Keratinocyte (primary cell): Measurements from ENCODE around the gene KMT5B. TPM values are rescaled to one million over a fixed set of nuclear protein-coding genes. Genes with fewer than 3 reads are reported as not detected.

Experiments used
- DNase-seq: peaks from one replicate; pipeline ENCODE4 v3.0.0-alpha.2; 2011; ENCODE audit warnings: low read depth, missing footprints, low spot score
- FAIRE-seq: peaks from 2 replicates; lab custom pipeline; 2011; peaks lifted over from hg19 to GRCh38; lab: Jason Lieb, UNC
- H2AFZ ChIP-seq: 2 replicates; pipeline ENCODE4 v1.6.0; 2012; ENCODE audit warnings: low read length, control low read depth, inconsistent platforms; ENCODE audit not compliant: control insufficient read depth
- H3K27ac ChIP-seq: 2 replicates; pipeline ENCODE4 v1.5.1; 2011; ENCODE audit warnings: low read length; ENCODE audit not compliant: control insufficient read depth, insufficient read depth
- H3K27me3 ChIP-seq: 3 replicates; pipeline ENCODE4 v1.6.0; 2011; ENCODE audit warnings: low read length; ENCODE audit not compliant: control insufficient read depth, insufficient read depth; ENCODE audit errors: extremely low read depth
- H3K36me3 ChIP-seq, 2 experiments: 2 replicates in 1 of 2; 3 replicates in 1 of 2; pipeline ENCODE4 v1.5.1; 2011; ENCODE audit warnings: low read length in 2 of 2, mild to moderate bottlenecking in 1 of 2; ENCODE audit not compliant: control insufficient read depth in 2 of 2, insufficient read depth in 2 of 2; ENCODE audit errors: extremely low read depth in 1 of 2
- H3K4me1 ChIP-seq: 3 replicates; pipeline ENCODE4 v1.5.1; 2011; ENCODE audit warnings: low read length; ENCODE audit not compliant: control insufficient read depth, insufficient read depth; ENCODE audit errors: extremely low read depth
- H3K4me2 ChIP-seq: 3 replicates; pipeline ENCODE4 v1.6.0; 2011; ENCODE audit warnings: low read depth, low read length; ENCODE audit not compliant: control insufficient read depth, insufficient read depth; ENCODE audit errors: extremely low read depth
- H3K4me3 ChIP-seq, 3 experiments: fragments of 200-600 bp in 1 of 3; sonication (generic) in 1 of 3; 2 replicates in 2 of 3; 3 replicates in 1 of 3; pipeline ENCODE4 v1.5.1; 2011 to 2016; ENCODE audit warnings: low read length in 3 of 3, mild to moderate bottlenecking in 3 of 3, control low read depth in 2 of 3, inconsistent platforms in 1 of 3, low read depth in 1 of 3, mixed read lengths in 1 of 3, mixed run types in 1 of 3, moderate library complexity in 1 of 3; ENCODE audit not compliant: control insufficient read depth in 2 of 3, insufficient read depth in 2 of 3; ENCODE audit errors: extremely low read depth in 1 of 3
- H3K79me2 ChIP-seq: 2 replicates; pipeline ENCODE4 v1.6.0; 2012; ENCODE audit warnings: low read length; ENCODE audit not compliant: control insufficient read depth, insufficient read depth
- H3K9ac ChIP-seq: 3 replicates; pipeline ENCODE4 v1.6.0; 2011; ENCODE audit warnings: low read length; ENCODE audit not compliant: control insufficient read depth, insufficient read depth; ENCODE audit errors: extremely low read depth
- H3K9me1 ChIP-seq: 3 replicates; pipeline ENCODE4 v1.6.0; 2011; ENCODE audit warnings: low read length; ENCODE audit not compliant: control insufficient read depth, insufficient read depth; ENCODE audit errors: extremely low read depth
- H3K9me3 ChIP-seq: 2 replicates; pipeline ENCODE4 v1.5.1; 2012; ENCODE audit warnings: low read depth, low read length; ENCODE audit not compliant: control insufficient read depth
- H4K20me1 ChIP-seq: 3 replicates; pipeline ENCODE4 v1.6.0; 2011; ENCODE audit warnings: low read length; ENCODE audit not compliant: control insufficient read depth, insufficient read depth; ENCODE audit errors: extremely low read depth
- CTCF ChIP-seq, 3 experiments: IDR thresholded peaks in 1 of 3; conservative IDR thresholded peaks in 1 of 3; optimal IDR thresholded peaks in 1 of 3; 2 replicates in 2 of 3; 3 replicates in 1 of 3; pipeline versions ENCODE3 to v1.5.1; 2011; ENCODE audit warnings: low read length in 3 of 3, mild to moderate bottlenecking in 3 of 3, moderate library complexity in 2 of 3, control low read depth in 1 of 3, inconsistent platforms in 1 of 3; ENCODE audit not compliant: insufficient read depth in 2 of 3; ENCODE audit errors: extremely low read depth in 1 of 3
- EZH2 ChIP-seq: IDR thresholded peaks from one replicate; pipeline ENCODE4 v1.6.1; 2012; ENCODE audit warnings: inconsistent platforms, mild to moderate bottlenecking, low read length, moderate library complexity
- dilution Hi-C: fragments of 300-500 bp; cut with MboI; formaldehyde crosslinking; loops from one replicate; pipeline ENCODE4 v1.7.0; 2020; ENCODE audit warnings: low sequenced_read_pairs; ENCODE audit not compliant: extremely low pct_ligation_motif_present
- polyA plus RNA-seq, 5 experiments: library from polyadenylated mRNA; depleted of rRNA in 3 of 5; stranded (reverse) in 3 of 5; stranded (forward) in 1 of 5; unstranded in 1 of 5; fragments of >200 nt; gene quantifications; 1 replicate in 1 of 5; 2 replicates in 3 of 5; 3 replicates in 1 of 5; pipeline versions ENCODE4 v1.2.1 to v1.2.3, GENCODE V29; 2011 to 2012; ENCODE audit warnings: missing spikeins in 2 of 5, low read depth in 1 of 5, low replicate concordance in 1 of 5

The KMT5B gene
- polyA plus RNA-seq, 1 donor (not counting 4 experiments of a cell fraction or from before 2014, with no cell fraction given): 17.2 TPM

GRCh38 chr11:68165601-68166000, 47.5 kb downstream of the KMT5B start:
- H3K4me3 ChIP-seq: no peak overlapping the region
- DNase-seq (no peak), FAIRE-seq (no peak)
- no peaks in the 10 kb centered on the region for H3K27me3 ChIP-seq
- H3K9me1 ChIP-seq: no peaks in the 10 kb centered on the region
- dilution Hi-C loops: no loop called here
- H3K27ac ChIP-seq: no peak overlapping the region
- H3K9me3 ChIP-seq: no peaks in the 10 kb centered on the region
- H3K36me3 ChIP-seq: peaks cover 20 to 22% of the 10 kb centered on the region in 2 experiments
- H3K4me2 ChIP-seq: no peak overlapping the region
- H3K9ac ChIP-seq: no peak overlapping the region
- peaks cover 12% of the 10 kb centered on the region for H3K4me1 ChIP-seq
- no peaks in the 10 kb centered on the region for H3K79me2 ChIP-seq
- H2AFZ ChIP-seq: no peak overlapping the region
- H4K20me1 ChIP-seq: no peaks in the 10 kb centered on the region
- TF ChIP-seq EZH2 (no peak), CTCF (optimal IDR thresholded peaks at IDR 0.05 in 1 of 3, IDR thresholded peaks at IDR 0.05 in 1 of 3, conservative IDR thresholded peaks at IDR 0.05 in 1 of 3; ENCODE audit: extremely low read depth in 1 of 3, insufficient read depth in 2 of 3, low read length in 3 of 3) (no peak)

- Histone ChIP-seq H3K4me1 (peaks cover 12% of the 10 kb centered on the region), H3K9ac (no peak overlapping the region), H3K4me3 (no peak overlapping the region), H3K9me1 (no peaks in the 10 kb centered on the region), H3K9me3 (no peaks in the 10 kb centered on the region), H3K27ac (no peak overlapping the region), H2AFZ (no peak overlapping the region), H4K20me1 (no peaks in the 10 kb centered on the region), H3K27me3 (no peaks in the 10 kb centered on the region), H3K79me2 (no peaks in the 10 kb centered on the region), H3K36me3 (peaks cover 13 to 19% of the 10 kb centered on the region in 2 experiments), H3K4me2 (no peak overlapping the region)
- dilution Hi-C loops: no loop called here
- DNase-seq (no peak), FAIRE-seq (peak; percentile 82)
- TF ChIP-seq CTCF (optimal IDR thresholded peaks at IDR 0.05 in 1 of 3, IDR thresholded peaks at IDR 0.05 in 1 of 3, conservative IDR thresholded peaks at IDR 0.05 in 1 of 3; ENCODE audit: extremely low read depth in 1 of 3, insufficient read depth in 2 of 3, low read length in 3 of 3): no peak
- TF ChIP-seq EZH2: no peak
These were observed 48.7 kb downstream of the KMT5B start for GRCh38 chr11:68164437-68164836.
